Measurements from ENCODE around the gene FCAR.
"Not testable (repeated sequence)": the region's sequence is repeated elsewhere in the genome, so short reads cannot be mapped to it uniquely, and the experiment has no call there.

FCAR gene

DNA sequence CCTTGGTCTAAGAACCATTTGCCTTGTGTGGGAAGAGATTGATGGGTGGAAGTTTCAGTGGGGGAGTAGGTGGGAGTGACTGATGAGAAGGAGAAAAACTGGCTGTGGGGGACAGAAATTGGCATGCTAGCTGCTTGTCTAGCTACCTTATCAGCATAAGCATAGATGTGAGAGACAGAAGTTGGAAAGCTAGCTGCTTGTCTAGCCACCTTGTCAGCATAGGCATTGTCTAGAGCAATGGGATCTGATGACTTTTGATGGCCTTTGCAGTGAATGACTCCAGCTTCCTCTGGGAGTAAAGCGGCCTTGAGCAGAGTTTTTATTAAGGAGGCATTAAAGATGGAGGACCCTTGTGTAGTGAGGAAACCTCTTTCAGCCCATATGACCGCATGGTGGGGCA is 22.0 kb downstream of the FCAR start:
- no peak for DNase-seq

DNA sequence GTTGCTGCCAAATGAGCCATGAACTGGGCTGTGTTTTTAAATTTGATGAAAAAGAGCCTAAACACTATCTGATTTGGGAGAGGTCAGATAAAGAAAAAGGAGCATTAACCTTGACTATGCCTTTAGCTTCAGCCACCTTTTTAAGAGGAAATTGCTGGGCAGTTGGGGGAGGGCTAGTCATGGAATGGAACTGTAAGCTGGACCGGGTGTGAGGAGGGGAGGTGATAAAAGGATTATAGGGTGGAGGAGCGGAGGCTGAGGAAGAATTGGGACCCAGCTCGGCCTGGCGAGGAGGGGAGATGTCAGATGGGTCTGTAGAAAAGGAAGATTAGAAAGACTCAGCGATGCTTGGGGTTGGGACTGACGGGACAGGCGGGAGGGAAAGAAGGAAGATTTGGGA is 24.6 kb downstream of the FCAR start:
- DNase-seq: not testable (repeated sequence)

DNA sequence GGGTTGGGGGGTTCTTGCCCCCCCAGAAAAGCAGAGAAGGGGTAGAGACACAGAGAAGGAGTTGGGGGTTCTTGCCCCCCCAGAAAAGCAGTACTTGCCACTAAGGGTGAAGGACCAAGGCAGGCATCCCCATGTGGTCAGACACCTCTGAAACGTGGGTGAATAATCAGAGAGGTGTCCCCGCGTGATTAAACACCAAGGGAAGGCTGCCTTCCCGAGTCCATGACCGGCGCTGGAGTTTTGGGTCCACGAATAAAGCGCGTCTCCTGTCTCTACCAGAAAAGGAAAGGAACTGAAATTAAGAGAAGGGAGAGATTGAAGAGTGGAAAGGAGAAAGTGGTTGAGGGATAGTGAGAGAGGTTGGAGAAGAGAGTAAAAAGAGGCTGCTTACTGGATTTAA is 25.6 kb downstream of the FCAR start:
- not testable (repeated sequence) for DNase-seq

DNA sequence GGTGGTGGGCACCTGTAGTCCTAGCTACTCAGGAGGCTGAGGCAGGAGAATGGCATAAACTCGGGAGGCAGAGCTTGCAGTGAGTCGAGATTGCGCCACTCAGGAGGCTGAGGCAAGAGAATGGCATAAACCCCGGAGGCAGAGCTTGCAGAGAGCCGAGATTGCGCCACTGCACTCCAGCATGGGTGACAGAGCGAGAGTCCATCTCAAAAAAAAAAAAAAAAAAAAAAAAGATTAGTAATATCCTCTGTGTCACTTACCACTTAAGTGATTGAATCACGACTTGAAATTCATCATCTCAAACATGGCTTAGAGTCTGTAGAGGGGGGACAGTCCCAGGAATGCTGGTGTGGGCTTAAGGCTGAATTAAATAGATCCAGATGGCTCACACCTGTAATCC is 27.1 kb downstream of the FCAR start:
- DNase-seq: not testable (repeated sequence)

DNA sequence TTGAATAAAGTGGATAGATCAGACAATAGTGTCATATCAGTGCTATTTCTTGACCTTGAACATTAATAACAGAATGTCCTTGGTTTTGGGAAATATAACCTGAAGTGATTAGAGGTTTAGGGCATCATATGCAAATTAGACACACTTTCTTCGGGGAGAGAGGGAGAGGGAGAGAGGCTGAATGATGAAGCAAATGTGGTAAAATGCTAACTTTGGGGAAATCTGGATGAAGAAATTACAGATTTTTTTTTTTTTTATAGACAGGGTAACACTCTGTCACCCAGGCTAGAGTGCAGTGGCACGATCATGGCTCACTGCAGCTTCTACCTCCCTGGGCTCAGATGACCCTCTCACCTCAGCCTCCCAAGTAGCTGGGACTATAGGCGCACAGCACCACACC is 28.0 kb downstream of the FCAR start:
- no peak for DNase-seq

DNA sequence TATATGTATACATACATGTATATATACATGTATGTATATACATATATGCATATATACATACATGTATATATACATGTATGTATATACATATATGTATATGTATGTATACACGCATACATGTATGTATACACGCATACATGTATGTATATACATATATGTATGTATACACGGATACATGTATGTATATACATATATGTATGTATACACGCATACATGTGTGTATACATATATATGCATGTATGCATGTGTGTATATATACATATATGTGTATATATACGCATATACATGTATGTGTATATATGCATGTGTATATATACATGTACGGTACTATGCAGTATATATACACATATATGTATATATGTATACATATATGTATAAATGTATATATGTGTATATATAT is 29.3 kb downstream of the FCAR start:
- DNase-seq: no peak

DNA sequence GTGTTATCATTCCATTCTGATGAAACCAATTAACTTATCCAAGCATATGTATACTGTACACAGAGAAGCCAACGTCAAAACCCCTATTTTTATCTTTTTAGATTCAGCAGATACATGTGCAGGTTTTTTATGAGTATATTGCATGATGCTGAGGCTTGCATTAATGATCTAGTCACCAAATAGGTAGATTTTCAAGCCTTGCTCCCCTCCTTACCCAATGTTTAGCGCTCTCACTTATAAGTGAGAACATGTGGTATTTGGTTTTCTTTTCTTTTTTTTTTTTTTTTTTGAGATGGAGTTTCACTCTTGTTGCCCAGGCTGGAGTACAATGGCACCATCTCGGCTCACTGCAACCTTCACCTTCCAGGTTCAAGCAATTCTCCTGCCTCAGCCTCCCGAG is 30.2 kb downstream of the FCAR start:
- not testable (repeated sequence) for DNase-seq

DNA sequence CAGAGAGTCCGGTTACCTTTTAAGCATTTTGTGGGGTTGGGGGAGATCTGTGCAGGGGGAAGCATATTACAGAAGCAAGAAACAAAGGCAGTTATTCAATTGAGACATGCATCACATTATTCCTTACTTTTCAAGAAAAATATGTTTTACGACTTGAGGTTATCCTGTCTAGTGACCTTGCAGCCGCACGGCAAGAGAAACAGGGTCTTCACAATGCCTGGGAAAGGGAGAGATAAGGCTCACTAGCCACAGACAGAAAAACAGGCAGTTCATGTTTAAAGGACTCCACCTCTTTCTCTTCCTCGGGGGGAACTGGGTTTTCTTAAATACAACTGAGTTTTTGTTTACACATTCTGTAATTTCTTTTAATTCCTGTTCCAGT is 31.4 kb downstream of the FCAR start:
- no peak for DNase-seq

DNA sequence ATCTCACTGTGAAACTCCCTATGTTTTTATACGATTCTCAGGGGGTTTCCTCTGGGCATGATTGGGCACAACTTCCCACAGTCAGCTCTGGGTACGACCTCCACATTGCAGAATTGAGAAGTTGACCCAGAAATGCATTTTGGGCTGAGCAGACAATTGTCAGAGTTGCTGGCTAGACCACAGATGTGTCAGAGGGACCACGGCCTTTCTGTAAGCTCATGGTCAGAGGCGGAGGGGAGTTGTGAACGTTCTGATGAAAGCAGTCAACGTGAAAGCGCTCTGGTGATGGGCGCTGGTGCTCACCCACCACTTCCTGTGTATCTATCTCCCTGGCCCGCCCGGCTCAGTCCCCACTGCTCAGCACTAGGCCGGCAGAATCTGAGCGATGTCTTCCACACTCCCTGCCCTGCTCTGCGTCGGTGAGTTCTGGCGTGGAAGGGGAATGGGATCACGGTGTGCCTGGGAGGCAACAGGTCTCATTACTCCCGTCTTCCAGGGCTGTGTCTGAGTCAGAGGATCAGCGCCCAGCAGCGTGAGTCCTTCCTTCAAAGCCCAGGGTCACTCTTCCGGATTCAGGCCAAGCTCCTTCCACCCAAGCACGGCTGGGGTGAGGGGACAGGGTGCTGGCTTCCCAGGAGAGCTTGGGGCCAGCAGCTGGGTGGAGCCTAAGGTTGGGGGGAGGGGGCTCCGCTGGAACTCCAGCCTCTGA is 31.9 kb downstream of the FCAR start, which contains the start of gene NCR1:
Gene NCR1, plus strand, starts transcription at position 346 of the 709 bp plus-strand sequence. Its CDS starts 40 bp downstream, at position 386.
- no peak for DNase-seq

DNA sequence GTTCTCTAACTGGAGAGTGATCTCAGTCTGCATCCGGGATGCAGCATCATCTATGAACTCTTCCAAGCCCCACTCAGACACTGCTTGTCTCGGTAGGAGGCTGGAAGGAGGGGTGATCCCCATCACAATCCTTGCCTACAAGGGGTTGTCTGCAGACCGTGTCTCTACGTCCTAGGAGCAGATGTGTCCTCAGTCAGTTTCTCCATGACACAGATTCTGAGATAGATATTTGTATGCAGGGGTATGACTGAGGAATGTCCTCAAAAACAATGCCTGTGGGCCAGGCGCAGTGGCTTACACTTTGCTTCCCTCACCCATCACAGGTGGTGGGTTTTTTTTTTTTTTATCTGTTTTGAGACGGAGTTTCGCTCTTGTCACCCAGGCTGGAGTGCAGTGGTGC is 32.8 kb downstream of the FCAR start:
- DNase-seq: no peak

DNA sequence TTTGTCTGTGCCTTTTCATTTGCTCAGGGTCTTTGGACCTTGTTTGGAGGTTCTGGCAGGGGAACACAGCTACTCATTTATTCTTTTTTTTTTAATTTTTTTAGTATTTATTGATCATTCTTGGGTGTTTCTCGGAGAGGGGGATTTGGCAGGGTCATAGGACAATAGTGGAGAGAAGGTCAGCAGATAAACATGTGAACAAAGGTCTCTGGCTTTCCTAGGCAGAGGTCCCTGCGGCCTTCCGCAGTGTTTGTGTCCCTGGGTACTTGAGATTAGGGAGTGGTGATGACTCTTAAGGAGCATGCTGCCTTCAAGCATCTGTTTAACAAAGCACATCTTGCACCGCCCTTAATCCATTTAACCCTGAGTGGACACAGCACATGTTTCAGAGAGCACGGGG is 33.9 kb downstream of the FCAR start:
- not testable (repeated sequence) for DNase-seq

DNA sequence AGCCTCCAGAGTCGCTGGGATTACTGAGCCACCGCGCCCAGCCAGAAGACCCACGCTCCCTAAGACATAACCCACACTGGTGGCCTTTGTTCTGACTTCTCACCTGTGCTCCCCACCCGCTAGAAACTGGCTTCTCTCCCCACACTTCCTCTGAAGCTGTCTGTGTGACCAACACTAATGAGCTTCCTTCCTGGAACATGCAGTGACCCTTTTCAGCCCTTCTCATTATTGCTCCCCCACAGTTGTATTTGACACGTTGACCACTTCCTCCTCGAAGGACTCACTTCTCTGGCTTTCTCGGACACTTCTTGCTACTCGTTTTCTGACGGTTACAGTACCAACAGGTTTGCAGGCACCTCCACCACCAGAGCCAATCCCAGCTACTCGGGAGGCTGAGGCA is 42.8 kb downstream of the FCAR start:
- no peak for DNase-seq

DNA sequence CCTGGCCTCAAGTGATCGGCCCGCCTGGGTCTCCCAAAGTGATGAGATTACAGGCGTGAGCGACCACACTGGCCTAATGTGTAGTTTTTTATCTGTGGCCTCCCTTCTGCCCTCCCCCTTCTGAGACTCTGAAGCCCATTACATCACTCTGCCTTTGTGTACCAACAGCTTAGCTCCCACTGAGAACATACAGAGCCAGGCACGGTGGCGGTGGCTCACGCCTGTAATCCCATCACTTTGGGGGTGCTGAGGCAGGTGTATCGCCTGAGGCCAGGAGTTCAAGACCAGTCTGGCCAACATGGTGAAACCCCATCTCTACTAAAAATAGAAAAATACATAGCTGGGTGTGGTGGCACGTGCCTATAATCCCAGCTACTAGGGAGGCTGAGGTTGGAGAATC is 44.5 kb downstream of the FCAR start:
- no peak for DNase-seq

DNA sequence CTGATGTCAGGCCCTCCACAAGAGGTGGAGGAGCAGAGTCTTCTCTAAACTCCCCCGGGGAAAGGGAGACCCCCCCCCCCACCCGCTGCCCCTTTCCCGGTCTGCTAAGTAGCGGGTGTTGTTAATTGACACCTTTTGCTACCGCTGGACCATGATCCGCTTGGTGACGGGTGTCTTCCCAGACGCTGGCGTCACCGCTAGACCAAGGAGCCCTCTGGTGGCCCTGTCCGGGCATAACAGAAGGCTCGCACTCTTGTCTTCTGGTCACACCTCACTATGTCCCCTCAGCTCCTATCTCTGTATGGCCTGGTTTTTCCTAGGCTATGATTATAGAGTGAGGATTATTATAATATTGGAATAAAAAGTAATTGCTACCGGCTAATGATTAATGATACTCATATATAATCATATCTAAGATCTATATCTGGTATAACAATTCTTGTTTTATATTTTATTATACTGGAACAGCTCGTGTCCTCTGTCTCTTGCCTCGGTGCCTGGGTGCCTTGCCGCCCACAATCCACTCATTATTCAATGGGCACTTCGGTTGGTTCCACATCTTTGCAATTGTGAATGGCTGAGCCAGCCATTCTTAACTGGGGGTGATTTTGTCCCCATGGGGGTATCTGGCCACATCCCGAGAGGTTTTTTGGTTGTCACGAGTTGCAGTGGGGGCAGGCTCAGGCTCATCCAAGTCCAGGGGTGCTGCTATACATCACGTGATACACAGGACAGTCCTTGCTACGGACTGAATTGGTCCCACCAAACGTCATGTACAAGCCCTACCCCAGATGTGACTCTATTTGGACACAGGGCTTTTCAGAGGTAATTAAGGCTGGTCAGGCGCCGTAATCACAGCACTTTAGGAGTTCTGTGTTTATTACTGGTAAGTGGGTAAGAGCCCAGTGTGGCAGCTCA is 45.9 kb downstream of the FCAR start:
- peak; percentile 17 for DNase-seq

DNA sequence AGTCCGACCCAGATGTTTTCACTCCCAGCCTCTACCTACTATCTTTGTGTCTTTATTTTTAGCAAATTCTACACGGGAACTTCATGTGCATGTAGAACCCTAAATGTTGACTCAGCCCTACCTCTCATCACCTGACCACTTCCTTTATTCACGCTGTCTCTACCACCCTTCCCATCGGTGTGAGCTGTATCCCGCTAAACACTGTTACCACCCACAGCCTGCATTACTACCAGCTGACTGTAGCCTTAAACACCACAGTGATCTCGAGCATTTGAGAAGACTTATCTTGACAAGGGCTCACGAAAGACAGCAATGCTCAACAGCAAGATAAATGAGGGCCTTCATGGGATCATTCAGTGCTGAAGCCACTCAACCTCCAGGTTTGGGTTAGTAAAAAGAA is 47.0 kb downstream of the FCAR start:
- DNase-seq: no peak

DNA sequence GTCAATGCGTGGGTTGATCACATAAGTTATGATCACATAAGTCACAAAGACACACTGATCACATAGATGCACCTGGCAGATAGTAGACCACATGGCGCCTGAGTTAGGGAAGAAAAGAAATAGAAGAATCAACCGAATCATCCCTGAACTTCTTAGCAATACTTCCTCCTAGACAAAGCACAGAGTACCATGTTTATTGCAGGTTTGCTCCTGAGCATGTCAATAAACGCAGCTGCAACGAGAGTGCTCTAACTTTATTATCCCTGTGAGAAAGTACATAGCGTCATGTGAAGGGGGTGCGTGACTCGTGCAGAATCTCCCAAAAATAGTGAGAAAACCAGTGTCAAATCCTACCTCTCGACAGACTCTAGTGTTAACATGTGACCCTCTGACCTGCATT is 49.2 kb downstream of the FCAR start:
- DNase-seq: no peak

DNA sequence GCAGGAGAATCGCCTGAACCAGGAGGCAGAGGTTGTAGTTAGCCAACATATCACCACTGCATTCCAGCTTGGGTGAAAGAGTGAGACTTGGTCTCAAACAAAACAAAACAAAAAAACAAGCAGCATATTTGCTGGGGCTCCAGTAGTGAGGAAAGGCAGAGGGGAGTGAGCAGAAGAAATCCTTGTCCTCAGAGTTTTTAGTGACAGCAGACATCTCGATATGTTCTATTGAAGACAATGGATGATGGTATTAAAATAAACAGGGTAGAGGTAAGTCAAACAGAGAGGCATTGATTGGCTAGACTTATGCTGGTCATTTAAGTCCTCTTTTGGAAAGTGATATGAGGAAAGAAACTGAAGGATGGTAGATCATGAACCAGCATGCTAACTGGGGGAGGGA is 54.3 kb downstream of the FCAR start:
- no peak for DNase-seq

DNA sequence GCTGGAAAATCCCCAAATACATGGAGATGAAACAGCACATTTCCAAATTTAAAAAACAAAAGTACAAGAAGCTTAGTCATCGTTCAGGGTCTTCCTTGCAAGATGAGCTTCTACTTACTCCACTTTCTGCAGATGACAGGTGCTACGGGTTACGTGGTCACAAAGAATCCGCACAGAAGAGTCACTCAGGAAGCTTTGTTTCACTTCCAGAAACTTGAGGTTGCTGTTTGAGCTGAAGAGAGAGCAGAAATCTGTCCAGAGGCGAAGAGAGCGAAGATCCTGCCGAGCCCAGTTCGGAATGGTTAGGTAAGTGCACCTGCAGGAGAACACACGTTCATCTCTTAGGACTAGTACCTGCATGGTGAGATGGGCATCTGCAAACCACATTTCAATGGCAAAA is 63.9 kb downstream of the FCAR start:
- DNase-seq: no peak

DNA sequence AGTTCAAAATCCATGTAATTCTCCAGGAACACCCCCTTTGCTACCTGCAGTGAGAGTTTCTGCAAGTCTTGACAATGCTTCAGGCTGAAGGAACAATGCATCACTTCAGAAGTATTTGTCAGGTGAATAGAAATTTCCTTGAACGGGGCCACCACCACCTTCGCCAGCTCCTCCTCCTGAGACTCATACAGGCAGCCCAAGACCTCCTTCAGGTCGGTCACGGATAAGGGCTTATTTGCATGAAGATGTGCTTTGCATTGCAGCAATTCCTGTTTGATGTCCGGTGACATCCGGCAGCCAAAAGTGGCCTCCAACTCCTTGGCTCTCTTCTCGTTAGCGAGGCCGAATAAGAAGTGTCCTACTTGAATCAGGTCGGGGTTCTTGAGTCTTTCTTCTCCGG is 64.9 kb downstream of the FCAR start:
- no peak for DNase-seq

DNA sequence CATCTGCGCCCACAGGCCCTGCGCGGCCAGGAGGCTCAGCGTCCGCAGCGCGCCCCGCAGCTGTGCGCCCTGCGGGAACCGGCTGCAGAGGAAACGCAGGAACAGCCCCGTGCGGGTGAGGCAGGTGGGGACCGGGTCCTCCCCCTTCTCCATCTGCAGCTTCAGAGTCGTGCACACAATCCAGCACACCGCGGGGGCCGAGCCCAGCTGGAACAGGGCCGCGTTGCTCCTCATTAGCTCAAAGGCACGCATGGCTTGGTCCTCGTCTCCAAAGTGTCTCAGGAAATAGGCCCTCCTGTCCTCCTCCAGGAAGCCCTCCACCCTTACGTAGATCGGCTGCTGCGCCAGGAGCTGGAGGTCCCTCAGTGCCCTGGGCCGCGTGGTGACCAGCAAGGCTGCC is 65.5 kb downstream of the FCAR start:
- not testable (repeated sequence) for DNase-seq
